Measurements from ENCODE around the gene GRM8.

GRM8 gene

DNA sequence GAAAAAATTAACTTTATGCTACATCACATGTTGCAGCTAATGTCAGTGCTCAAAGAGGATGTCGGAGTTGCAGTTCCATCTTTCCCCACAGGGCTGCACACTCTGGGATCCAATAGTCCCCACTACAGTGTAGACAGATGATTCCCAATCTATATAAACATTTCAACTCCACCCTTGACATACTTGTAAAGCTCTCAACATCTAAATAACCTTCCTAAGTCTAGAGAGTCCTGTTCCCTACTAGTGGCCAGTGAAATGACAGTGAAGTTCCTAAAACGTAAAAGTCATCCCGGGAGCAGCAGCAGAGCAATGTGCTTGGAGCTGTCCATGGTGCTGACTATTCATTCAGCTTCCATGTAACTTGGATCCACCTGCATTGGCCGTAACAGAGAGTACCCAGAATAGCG lies 145.1 kb downstream of the GRM8 start:
- Histone ChIP-seq H3K9me3 (ENCODE audit: severe bottlenecking) (no peaks in the 10 kb centered on the region), H3K4me3 (ENCODE audit: low read depth, low read length) (no peak overlapping the region), H3K27me3 (ENCODE audit: insufficient read depth, low read depth, severe bottlenecking) (no peaks in the 10 kb centered on the region), H3K36me3 (no peaks in the 10 kb centered on the region), H3K27ac (no peak overlapping the region)
- DNase-seq = peak; percentile 24
- peak; percentile 71 for TF ChIP-seq CTCF (IDR thresholded peaks at IDR 0.05; ENCODE audit: low read depth, low read length)

DNA sequence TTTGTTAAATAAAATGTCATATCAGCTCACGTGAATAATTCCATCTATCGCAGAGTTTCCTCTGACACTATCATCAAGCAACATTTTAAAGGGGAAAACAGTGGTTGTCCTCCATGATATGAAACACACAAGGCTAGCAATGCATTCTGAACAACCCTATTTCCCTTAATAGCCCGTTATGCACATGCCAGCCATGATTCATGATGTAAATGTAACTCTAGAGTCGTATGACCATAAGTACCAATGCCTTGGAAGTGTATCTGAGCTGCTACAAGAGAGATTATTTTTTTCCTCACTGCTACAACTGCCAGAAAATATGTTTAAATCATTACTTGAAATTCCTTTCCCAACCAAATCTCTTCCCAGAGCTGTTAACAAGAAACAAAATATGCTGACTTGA lies 159.4 kb downstream of the GRM8 start:
- DNase-seq = no peak
- H3K27ac ChIP-seq = no peak overlapping the region
- H3K4me3 ChIP-seq (ENCODE audit: low read depth, low read length) = no peak overlapping the region
- H3K27me3 ChIP-seq (ENCODE audit: insufficient read depth, low read depth, severe bottlenecking) = no peaks in the 10 kb centered on the region
- TF ChIP-seq CTCF (IDR thresholded peaks at IDR 0.05; ENCODE audit: low read depth, low read length) = no peak
- no peaks in the 10 kb centered on the region for H3K9me3 ChIP-seq (ENCODE audit: severe bottlenecking)
- no peaks in the 10 kb centered on the region for H3K36me3 ChIP-seq

- no peak overlapping the region for H3K4me3 ChIP-seq (ENCODE audit: low read depth, low read length)
- no peak for TF ChIP-seq CTCF (IDR thresholded peaks at IDR 0.05; ENCODE audit: low read depth, low read length)
- no peaks in the 10 kb centered on the region for H3K9me3 ChIP-seq (ENCODE audit: severe bottlenecking)
- H3K27me3 ChIP-seq (ENCODE audit: insufficient read depth, low read depth, severe bottlenecking) = no peaks in the 10 kb centered on the region
- no peaks in the 10 kb centered on the region for H3K36me3 ChIP-seq
- DNase-seq = no peak
- no peak overlapping the region for H3K27ac ChIP-seq
These were observed 161.1 kb downstream of the GRM8 start for GRCh38 chr7:127091620-127092019.

DNA sequence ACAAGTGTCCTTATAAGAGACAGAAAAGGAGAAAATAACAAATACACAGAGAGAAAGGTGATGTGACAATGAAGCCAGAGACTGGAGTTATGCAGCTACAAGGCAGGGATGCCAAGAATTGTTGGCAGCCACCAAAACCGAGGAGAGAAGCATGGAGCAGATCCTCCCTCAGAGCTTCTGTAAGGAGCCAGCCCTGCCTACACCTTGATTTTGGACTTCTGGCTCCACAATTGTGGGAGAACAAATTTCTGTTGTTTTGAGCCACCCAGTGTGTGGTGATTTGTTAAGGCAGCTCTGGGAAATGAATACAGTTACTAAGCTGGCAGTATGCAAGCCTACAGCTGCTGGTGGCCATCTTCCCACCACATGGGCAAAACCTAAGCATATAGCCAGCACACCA lies 163.6 kb downstream of the GRM8 start:
- no peak for TF ChIP-seq CTCF (IDR thresholded peaks at IDR 0.05; ENCODE audit: low read depth, low read length)
- H3K4me3 ChIP-seq (ENCODE audit: low read depth, low read length) = no peak overlapping the region
- no peaks in the 10 kb centered on the region for H3K36me3 ChIP-seq
- no peak overlapping the region for H3K27ac ChIP-seq
- no peak for DNase-seq
- H3K9me3 ChIP-seq (ENCODE audit: severe bottlenecking) = no peaks in the 10 kb centered on the region
- H3K27me3 ChIP-seq (ENCODE audit: insufficient read depth, low read depth, severe bottlenecking) = no peaks in the 10 kb centered on the region

DNA sequence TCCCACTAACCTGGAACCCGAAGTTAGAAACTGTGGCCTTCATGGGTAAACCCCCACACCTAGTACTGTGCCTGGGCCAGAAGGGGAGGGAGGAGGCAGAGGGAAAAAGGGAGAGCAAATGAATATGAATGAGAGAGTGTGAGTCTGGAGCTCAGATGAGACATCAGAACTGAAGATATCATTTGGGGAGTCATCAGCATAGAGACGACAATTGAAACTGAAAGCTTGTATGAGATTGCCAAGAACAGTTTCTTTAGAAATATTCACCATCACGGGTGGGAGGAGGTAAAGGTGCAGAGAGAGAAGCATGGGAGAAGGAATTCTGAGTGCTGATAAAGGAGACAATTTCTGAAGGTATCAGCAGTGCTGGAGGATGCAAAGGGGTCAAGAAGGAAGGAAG lies 171.2 kb downstream of the GRM8 start:
- Histone ChIP-seq H3K9me3 (ENCODE audit: severe bottlenecking) (no peaks in the 10 kb centered on the region), H3K36me3 (no peaks in the 10 kb centered on the region)
- TF ChIP-seq CTCF (IDR thresholded peaks at IDR 0.05; ENCODE audit: low read depth, low read length) = no peak

DNA sequence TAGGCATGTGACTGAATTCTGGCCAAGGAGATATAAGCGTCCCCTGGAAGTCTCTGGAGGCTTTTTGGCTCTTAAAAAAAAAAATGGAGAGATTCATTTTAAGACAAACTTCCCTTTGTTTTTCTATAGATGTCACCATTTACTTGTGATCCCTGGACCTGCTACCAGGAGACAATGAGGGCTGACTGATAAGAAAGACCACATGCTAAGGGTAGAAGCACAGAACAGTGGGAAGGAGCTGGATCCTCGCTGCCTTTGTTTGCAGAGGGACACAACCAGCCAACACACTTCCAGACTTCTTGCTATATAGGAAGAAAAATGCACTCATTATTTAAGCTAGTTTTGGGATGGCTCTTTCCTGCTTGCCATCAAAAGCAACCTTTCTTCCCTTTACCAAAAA lies 172.2 kb downstream of the GRM8 start:
- DNase-seq = no peak
- no peak overlapping the region for H3K27ac ChIP-seq
- H3K27me3 ChIP-seq (ENCODE audit: insufficient read depth, low read depth, severe bottlenecking) = no peaks in the 10 kb centered on the region
- no peaks in the 10 kb centered on the region for H3K36me3 ChIP-seq
- no peaks in the 10 kb centered on the region for H3K9me3 ChIP-seq (ENCODE audit: severe bottlenecking)
- TF ChIP-seq CTCF (IDR thresholded peaks at IDR 0.05; ENCODE audit: low read depth, low read length) = no peak
- H3K4me3 ChIP-seq (ENCODE audit: low read depth, low read length) = no peak overlapping the region

More for the DNA sequence above, 171.2 kb downstream of the GRM8 start:
- DNase-seq = no peak
- no peaks in the 10 kb centered on the region for H3K27me3 ChIP-seq (ENCODE audit: insufficient read depth, low read depth, severe bottlenecking)
- no peak overlapping the region for H3K4me3 ChIP-seq (ENCODE audit: low read depth, low read length)
- H3K27ac ChIP-seq = no peak overlapping the region
